Stomach (tissue), 9 donors: ENCODE results near the gene CTU1. TPM values are rescaled to one million over a fixed set of nuclear protein-coding genes. Genes with fewer than 3 reads are reported as not detected.

Experiments
- DNase-seq, 2 donors: peaks; one replicate each; pipeline versions ENCODE4 v3.0.0 to v3.0.0-alpha.2; 2013 to 2019
- H3K27ac ChIP-seq, 5 donors: fragments of 200-600 bp in 4 of 5; sonication (generic) in 4 of 5; one replicate each; pipeline ENCODE4 v1.5.1; 2013 to 2019; ENCODE audit warnings: mild to moderate bottlenecking in 1 of 5, moderate library complexity in 1 of 5
- H3K27me3 ChIP-seq, 3 donors: fragments of 200-600 bp; sonication (generic); one replicate each; pipeline ENCODE4 v1.5.1; 2017 to 2019; ENCODE audit warnings: mixed run types in 1 of 3
- H3K36me3 ChIP-seq, 4 donors: fragments of 200-600 bp; sonication (generic); 1 replicate in 3 of 4; 2 replicates in 1 of 4; pipeline ENCODE4 v1.5.1; 2016 to 2019
- H3K4me1 ChIP-seq, 4 donors: fragments of 200-600 bp; sonication (generic); one replicate each; pipeline ENCODE4 v1.5.1; 2016 to 2019
- H3K4me3 ChIP-seq, 4 donors: fragments of 200-600 bp; sonication (generic) in 3 of 4; one replicate each; pipeline ENCODE4 v1.5.1; 2016 to 2019; ENCODE audit warnings: mild to moderate bottlenecking in 1 of 4
- H3K9me3 ChIP-seq, 4 donors: fragments of 200-600 bp; sonication (generic); one replicate each; pipeline ENCODE4 v1.5.1; 2016 to 2019
- CTCF ChIP-seq, 7 experiments: fragments of 450-650 bp in 4 of 7; fragments of 200-600 bp in 3 of 7; sonication (generic) in 3 of 7; IDR thresholded peaks; one replicate each; pipeline ENCODE4 v1.5.1; 2016 to 2019; ENCODE audit warnings: antibody characterized with exemption in 7 of 7, control low read depth in 2 of 7, mild to moderate bottlenecking in 1 of 7
- EP300 ChIP-seq: sonication (generic); formaldehyde crosslinking; IDR thresholded peaks from one replicate; pipeline ENCODE4 v1.6.1; 2017; ENCODE audit warnings: antibody characterized with exemption
- POLR2A ChIP-seq, 4 donors: fragments of 450-650 bp; IDR thresholded peaks; one replicate each; pipeline ENCODE4 v1.6.1; 2016; ENCODE audit warnings: antibody characterized with exemption in 4 of 4, control low read depth in 2 of 4, mild to moderate bottlenecking in 1 of 4, moderate library complexity in 1 of 4
- POLR2AphosphoS5 ChIP-seq, 3 donors: sonication (generic); formaldehyde crosslinking; IDR thresholded peaks; one replicate each; pipeline ENCODE4 v1.6.1; 2016; ENCODE audit warnings: antibody characterized with exemption in 3 of 3
- whole genome bisulfite sequencing, 5 donors: extraction: QIAGEN DNeasy Blood & Tissue Kit in 3 of 5; methylation state at CpG; one replicate each; pipeline versions ENCODE4 v1.1.5 to v1.1.7; 2013 to 2018; 5-methylcytosine and 5-hydroxymethylcytosine counted together
- intact Hi-C: fragments of 100-400 bp; cut with DNase I; formaldehyde crosslinking; loops from one replicate; pipeline ENCODE4 v1.15.1; 2023; ENCODE audit warnings: low total_unique reads
- polyA plus RNA-seq, 3 donors: library from polyadenylated mRNA; stranded (reverse); fragments of 200-250 nt; gene quantifications; one replicate each; pipeline ENCODE4 v1.2.3, GENCODE V29; 2013
- total RNA-seq, 5 donors: library from RNA; depleted of rRNA; stranded (reverse); fragments of >200 nt; gene quantifications; one replicate each; pipeline versions ENCODE4 v1.1.0 to v1.2.3, GENCODE V29; 2014 to 2016
- donor health status: healthy with polysubstance abuse.
- donor health status: Bipolar disorder and iron deficiency.
- donor health status: healthy.

Gene CTU1
- total and polyA plus RNA-seq, 8 donors = 0.58 to 47.3 (median 4.0) TPM

- intact Hi-C loops = no loop called here
- Histone ChIP-seq H3K4me3 (peak overlapping the region; percentile 60 to 96 (median 89)), H3K27ac (peak overlapping the region; percentile 12 to 88 (median 60)), H3K9me3 (no peaks in the 10 kb centered on the region), H3K36me3 (peaks cover 1 to 16% (median 10%) of the 10 kb centered on the region in 4 donors), H3K4me1 (peaks cover 15 to 31% (median 25%) of the 10 kb centered on the region in 4 donors), H3K27me3 (peaks cover 0 to 4% (median 0%) of the 10 kb centered on the region in 3 donors)
- TF ChIP-seq POLR2A (IDR thresholded peaks at IDR 0.05) = no peak
- TF ChIP-seq CTCF (IDR thresholded peaks at IDR 0.05) = no peak
- TF ChIP-seq POLR2AphosphoS5 (IDR thresholded peaks at IDR 0.05) = no peak
- no peak for TF ChIP-seq EP300
- no peak for DNase-seq
- 2 to 9% (median 4%) methylated on average over 14 to 15 of the region's 15 CpGs for WGBS, 5 donors
Observed at GRCh38 chr19:51108805-51109146, 567 bp upstream of the CTU1 start.

GRCh38 chr19:51107406-51108065, 673 bp downstream of the CTU1 start:
- Histone ChIP-seq H3K36me3 (peaks cover 6 to 23% (median 21%) of the 10 kb centered on the region in 4 donors), H3K4me3 (peak overlapping the region; percentile 60 to 96 (median 89)), H3K27ac (peak overlapping the region in 4 of 5 donors; percentile 52 to 88 (median 78)), H3K9me3 (no peaks in the 10 kb centered on the region), H3K27me3 (peaks cover 0 to 3% (median 0%) of the 10 kb centered on the region in 3 donors), H3K4me1 (peaks cover 15 to 40% (median 26%) of the 10 kb centered on the region in 4 donors)
- intact Hi-C loops = no loop called here
- 13 to 18% (median 16%) methylated on average over 13 to 18 of the region's 18 CpGs for WGBS, 5 donors
- DNase-seq = no peak
- TF ChIP-seq POLR2AphosphoS5 (IDR thresholded peaks at IDR 0.05) = no peak
- no peak for TF ChIP-seq EP300
- TF ChIP-seq CTCF (IDR thresholded peaks at IDR 0.05) = no peak
- TF ChIP-seq POLR2A (IDR thresholded peaks at IDR 0.05) = no peak

- WGBS, 5 donors = 87 to 93% (median 90%) methylated on average over 35 to 49 of the region's 49 CpGs
- H3K4me3 ChIP-seq = no peak overlapping the region
- no peaks in the 10 kb centered on the region for H3K27me3 ChIP-seq
- intact Hi-C loops = no loop called here
- peaks cover 14 to 54% (median 53%) of the 10 kb centered on the region in 4 donors for H3K36me3 ChIP-seq
- H3K9me3 ChIP-seq = no peaks in the 10 kb centered on the region
- no peak overlapping the region for H3K27ac ChIP-seq
- DNase-seq = no peak
- peaks cover 14 to 63% (median 36%) of the 10 kb centered on the region in 4 donors for H3K4me1 ChIP-seq
- TF ChIP-seq POLR2AphosphoS5 (IDR thresholded peaks at IDR 0.05) (no peak), EP300 (no peak), POLR2A (IDR thresholded peaks at IDR 0.05) (no peak), CTCF (IDR thresholded peaks at IDR 0.05) (no peak)
Observed at GRCh38 chr19:51103926-51104341, 4.3 kb downstream of the CTU1 start.

GRCh38 chr19:51102991-51103390, 5.2 kb downstream of the CTU1 start:
- H3K27ac ChIP-seq = no peak overlapping the region
- 83 to 96% (median 91%) methylated on average over 7 of the region's 7 CpGs for WGBS, 5 donors
- H3K4me1 ChIP-seq = peaks cover 11 to 62% (median 32%) of the 10 kb centered on the region in 4 donors
- no peak overlapping the region for H3K4me3 ChIP-seq
- intact Hi-C loops = no loop called here
- peaks cover 14 to 60% (median 60%) of the 10 kb centered on the region in 4 donors for H3K36me3 ChIP-seq
- H3K9me3 ChIP-seq = no peaks in the 10 kb centered on the region
- H3K27me3 ChIP-seq = no peaks in the 10 kb centered on the region
- DNase-seq = no peak
- TF ChIP-seq EP300 = no peak
- TF ChIP-seq POLR2AphosphoS5 (IDR thresholded peaks at IDR 0.05) = no peak
- no peak for TF ChIP-seq POLR2A (IDR thresholded peaks at IDR 0.05)
- TF ChIP-seq CTCF (IDR thresholded peaks at IDR 0.05) = no peak
